ENCODE results near the gene APBA2. TPM values are rescaled to one million over a fixed set of nuclear protein-coding genes. Genes with fewer than 3 reads are reported as not detected.

The APBA2 gene
- total and polyA plus RNA-seq, 2 of the 4 experiments (the other 2 are of a cell fraction): 21.7 to 33.0 TPM

DNA sequence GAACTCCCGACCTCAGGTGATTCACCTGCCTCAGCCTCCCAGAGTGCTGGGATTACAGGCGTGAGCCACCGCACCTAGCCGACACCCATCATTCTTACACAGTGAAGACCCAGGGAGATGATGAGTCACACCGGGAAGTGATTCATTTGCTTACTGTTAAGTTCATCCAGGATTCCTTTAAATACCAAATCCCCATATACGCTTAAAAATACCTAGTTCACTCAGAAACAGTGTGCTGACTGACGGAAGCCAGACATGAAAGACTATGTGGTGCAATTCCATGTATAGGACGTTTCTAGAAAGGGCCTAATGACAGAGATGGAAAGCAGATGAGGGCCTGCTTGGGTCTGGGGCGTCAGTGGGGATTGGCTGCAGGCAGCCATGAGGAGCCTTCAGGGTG is 75.2 kb downstream of the APBA2 start:
- Histone ChIP-seq H2BK5ac (ENCODE audit: low read depth, low read length, poor library complexity, severe bottlenecking) (peak overlapping the region; percentile 88), H3K36me3 (ENCODE audit: control insufficient read depth, insufficient read depth, low read length) (no peaks in the 10 kb centered on the region), H3K9ac (ENCODE audit: low read depth, low read length) (no peak overlapping the region), H4K5ac (ENCODE audit: low read depth, low read length) (peak overlapping the region; percentile 19; the same call in 1 of the 2 replicates), H3K4me3 (ENCODE audit: insufficient read depth, low read depth, low read length) (no peak overlapping the region), H3K4me2 (ENCODE audit: low read depth, low read length) (peak overlapping the region; percentile 23; the same call in 1 of the 2 replicates), H2AK9ac (replicated peaks; ENCODE audit: low read depth, low read length, poor library complexity) (peak overlapping the region; percentile 80), H3K23ac (ENCODE audit: low read depth, low read length) (peak overlapping the region; percentile 78; the same call in 1 of the 2 replicates), H4K91ac (ENCODE audit: insufficient read depth, low read depth, low read length) (peak overlapping the region; percentile 80), H3K9me3 (ENCODE audit: control insufficient read depth, insufficient read depth, low read length) (no peaks in the 10 kb centered on the region), H2BK15ac (ENCODE audit: low read depth, low read length) (peak overlapping the region; percentile 88; the same call in 1 of the 3 replicates), H3K27me3 (ENCODE audit: control insufficient read depth, insufficient read depth, low read length) (no peaks in the 10 kb centered on the region), H2BK120ac (ENCODE audit: low read depth, low read length) (peak overlapping the region; percentile 89), H3K9me1 (ENCODE audit: insufficient read depth, low read length) (peaks cover 19% of the 10 kb centered on the region), H3K18ac (ENCODE audit: low read depth, low read length) (peak overlapping the region; percentile 18; the same call in 1 of the 2 replicates), H3K14ac (replicated peaks; ENCODE audit: low read depth, low read length) (peak overlapping the region; percentile 72), H3K27ac (ENCODE audit: insufficient read depth, low read length) (peak overlapping the region; percentile 31; the same call in 1 of the 2 replicates), H3K56ac (ENCODE audit: extremely low read depth, insufficient read depth, low read length) (no peak overlapping the region), H4K20me1 (ENCODE audit: insufficient read depth, low read length) (no peaks in the 10 kb centered on the region), H2AFZ (replicated peaks; ENCODE audit: low read length, poor library complexity) (peak overlapping the region; percentile 50), H3K79me1 (ENCODE audit: low read depth in 1 of 2, low read length in 2 of 2) (peaks cover 13 to 54% of the 10 kb centered on the region in 2 experiments; a peak in 3 of 4 replicates), H3K4me1 (ENCODE audit: control insufficient read depth, insufficient read depth, low read length) (peaks cover 9% of the 10 kb centered on the region), H4K8ac (ENCODE audit: low read depth in 2 of 2, low read length in 2 of 2) (peak overlapping the region; percentile 51 to 79; a peak in 3 of 4 replicates), H2BK20ac (ENCODE audit: low read depth, low read length) (peak overlapping the region; percentile 88), H2AK5ac (ENCODE audit: low read depth, low read length) (peak overlapping the region; percentile 93), H3K4ac (ENCODE audit: low read depth, low read length) (peak overlapping the region; percentile 81)
- POLR2A ChIA-PET (ENCODE audit: unreplicated experiment): no interaction called here
- no TSS peak for BruUV-seq (replicated peaks)
- ATAC-seq (ENCODE audit: low read depth) (peak; percentile 72), DNase-seq (peak; percentile 95)
- TF ChIP-seq FOS (IDR thresholded peaks at IDR 0.05; ENCODE audit: low read depth, low read length) (peak; percentile 87), SMC3 (IDR thresholded peaks at IDR 0.05; ENCODE audit: low read depth, low read length) (no peak), MAZ (IDR thresholded peaks at IDR 0.05; ENCODE audit: borderline replicate concordance, low read depth, low read length) (no peak), CEBPB (IDR thresholded peaks at IDR 0.05; ENCODE audit: low read depth, low read length) (0 out of 2 replicates have a peak, but pooled peaks have one; percentile 31), CHD1 (IDR thresholded peaks at IDR 0.05; ENCODE audit: low read depth, low read length) (no peak), MXI1 (IDR thresholded peaks at IDR 0.05; ENCODE audit: borderline replicate concordance, low read depth, low read length) (no peak), MAFK (IDR thresholded peaks at IDR 0.05; ENCODE audit: low read depth, low read length) (no peak), BHLHE40 (IDR thresholded peaks at IDR 0.05; ENCODE audit: low read depth, low read length) (no peak), NFE2L2 (IDR thresholded peaks at IDR 0.05; ENCODE audit: low read depth, low read length) (no peak), RFX5 (IDR thresholded peaks at IDR 0.05; ENCODE audit: low read depth, low read length) (no peak), POLR2A (IDR thresholded peaks at IDR 0.05; ENCODE audit: low read depth, low read length) (no peak), RAD21 (IDR thresholded peaks at IDR 0.05; ENCODE audit: low read length) (no peak)
- TF ChIP-seq, protein P1, sequence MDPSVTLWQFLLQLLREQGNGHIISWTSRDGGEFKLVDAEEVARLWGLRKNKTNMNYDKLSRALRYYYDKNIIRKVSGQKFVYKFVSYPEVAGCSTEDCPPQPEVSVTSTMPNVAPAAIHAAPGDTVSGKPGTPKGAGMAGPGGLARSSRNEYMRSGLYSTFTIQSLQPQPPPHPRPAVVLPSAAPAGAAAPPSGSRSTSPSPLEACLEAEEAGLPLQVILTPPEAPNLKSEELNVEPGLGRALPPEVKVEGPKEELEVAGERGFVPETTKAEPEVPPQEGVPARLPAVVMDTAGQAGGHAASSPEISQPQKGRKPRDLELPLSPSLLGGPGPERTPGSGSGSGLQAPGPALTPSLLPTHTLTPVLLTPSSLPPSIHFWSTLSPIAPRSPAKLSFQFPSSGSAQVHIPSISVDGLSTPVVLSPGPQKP (IDR thresholded peaks at IDR 0.05; ENCODE audit: borderline replicate concordance, low read depth, low read length): no peak
- TF ChIP-seq, protein P2, sequence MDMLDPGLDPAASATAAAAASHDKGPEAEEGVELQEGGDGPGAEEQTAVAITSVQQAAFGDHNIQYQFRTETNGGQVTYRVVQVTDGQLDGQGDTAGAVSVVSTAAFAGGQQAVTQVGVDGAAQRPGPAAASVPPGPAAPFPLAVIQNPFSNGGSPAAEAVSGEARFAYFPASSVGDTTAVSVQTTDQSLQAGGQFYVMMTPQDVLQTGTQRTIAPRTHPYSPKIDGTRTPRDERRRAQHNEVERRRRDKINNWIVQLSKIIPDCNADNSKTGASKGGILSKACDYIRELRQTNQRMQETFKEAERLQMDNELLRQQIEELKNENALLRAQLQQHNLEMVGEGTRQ (IDR thresholded peaks at IDR 0.05; ENCODE audit: low read depth, low read length): no peak
- TF ChIP-seq, protein P3, sequence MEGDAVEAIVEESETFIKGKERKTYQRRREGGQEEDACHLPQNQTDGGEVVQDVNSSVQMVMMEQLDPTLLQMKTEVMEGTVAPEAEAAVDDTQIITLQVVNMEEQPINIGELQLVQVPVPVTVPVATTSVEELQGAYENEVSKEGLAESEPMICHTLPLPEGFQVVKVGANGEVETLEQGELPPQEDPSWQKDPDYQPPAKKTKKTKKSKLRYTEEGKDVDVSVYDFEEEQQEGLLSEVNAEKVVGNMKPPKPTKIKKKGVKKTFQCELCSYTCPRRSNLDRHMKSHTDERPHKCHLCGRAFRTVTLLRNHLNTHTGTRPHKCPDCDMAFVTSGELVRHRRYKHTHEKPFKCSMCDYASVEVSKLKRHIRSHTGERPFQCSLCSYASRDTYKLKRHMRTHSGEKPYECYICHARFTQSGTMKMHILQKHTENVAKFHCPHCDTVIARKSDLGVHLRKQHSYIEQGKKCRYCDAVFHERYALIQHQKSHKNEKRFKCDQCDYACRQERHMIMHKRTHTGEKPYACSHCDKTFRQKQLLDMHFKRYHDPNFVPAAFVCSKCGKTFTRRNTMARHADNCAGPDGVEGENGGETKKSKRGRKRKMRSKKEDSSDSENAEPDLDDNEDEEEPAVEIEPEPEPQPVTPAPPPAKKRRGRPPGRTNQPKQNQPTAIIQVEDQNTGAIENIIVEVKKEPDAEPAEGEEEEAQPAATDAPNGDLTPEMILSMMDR (conservative IDR thresholded peaks at IDR 0.05; ENCODE audit: low read depth, low read length): no peak
- in situ Hi-C loops (cut with MboI; ENCODE audit: low sequenced_read_pairs): no loop called here
- CTCF ChIA-PET: no interaction called here
- intact Hi-C loops (cut with micrococcal nuclease): no loop called here
- dilution Hi-C loops (cut with HindIII; ENCODE audit: low sequenced_read_pairs, unreplicated experiment): no loop called here
- WGBS, 2 experiments (ENCODE audit: extremely low coverage in 2 of 2, insufficient read length in 1 of 2): 43% methylated on average over 4 of the region's 9 CpGs; no CpG with 5 or more reads in 1 of the 2 experiments
